ENCODE data around the gene IGF1R. TPM values are rescaled to one million over a fixed set of nuclear protein-coding genes. Genes with fewer than 3 reads are reported as not detected.
A peak's percentile ranks its signal among the peaks of the same experiment; 100 is the strongest.

IGF1R gene
- total RNA-seq, 4 donors from 2014 or later: 51.5 to 146 (median 89.6) TPM

DNA sequence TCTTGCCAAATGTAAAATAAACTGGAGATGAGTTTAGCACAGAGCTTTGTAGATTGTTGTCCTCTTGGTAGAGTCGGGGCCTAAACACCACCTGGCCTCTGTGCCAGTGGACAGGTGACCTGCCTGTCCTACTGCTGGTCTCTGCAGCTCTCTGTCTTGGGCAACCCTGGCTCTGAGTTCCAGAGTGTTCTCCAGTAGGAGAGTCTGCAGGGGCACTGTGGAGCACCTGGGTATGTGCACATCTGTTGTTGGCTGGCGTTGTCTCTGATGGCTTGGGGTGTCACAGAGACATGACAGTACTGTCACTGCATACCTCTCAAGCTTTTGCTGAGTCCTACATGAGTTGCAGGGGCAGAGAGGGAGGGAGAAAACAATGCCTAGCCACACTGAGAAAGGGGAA lies 112.6 kb downstream of the IGF1R start:
- no peak overlapping the region for H3K4me3 ChIP-seq (replicated peaks in 1 of 3)
- no peaks in the 10 kb centered on the region for H3K36me3 ChIP-seq
- WGBS, 2 donors: 98 to 100% methylated on average over 2 of the region's 2 CpGs
- DNase-seq: no peak
- no peaks in the 10 kb centered on the region for H3K9me3 ChIP-seq
- intact Hi-C loops (cut with DNase I): no loop called here
- H3K4me1 ChIP-seq: peaks cover 28 to 55% of the 10 kb centered on the region in 2 donors
- H3K27ac ChIP-seq: peak overlapping the region in 1 of 3 donors; percentile 45
- no peak for TF ChIP-seq CTCF (IDR thresholded peaks at IDR 0.05)
- no peak for TF ChIP-seq POLR2A (IDR thresholded peaks at IDR 0.05)
- H3K27me3 ChIP-seq: no peaks in the 10 kb centered on the region

- DNase-seq: no peak
These were observed 114.8 kb downstream of the IGF1R start for GRCh38 chr15:98763179-98763578.

GRCh38 chr15:98764291-98764690 lies 116.0 kb downstream of the IGF1R start:
- 92 to 94% methylated on average over 2 of the region's 2 CpGs for WGBS, 2 donors
- intact Hi-C loops (cut with DNase I): no loop called here
- peaks cover 28 to 41% of the 10 kb centered on the region in 2 donors for H3K4me1 ChIP-seq
- no peaks in the 10 kb centered on the region for H3K9me3 ChIP-seq
- TF ChIP-seq POLR2A (IDR thresholded peaks at IDR 0.05) (no peak), CTCF (IDR thresholded peaks at IDR 0.05) (no peak)
- H3K27ac ChIP-seq: peak overlapping the region in 2 of 3 donors; percentile 50 to 76
- H3K36me3 ChIP-seq: no peaks in the 10 kb centered on the region
- no peak overlapping the region for H3K4me3 ChIP-seq (replicated peaks in 1 of 3)
- no peaks in the 10 kb centered on the region for H3K27me3 ChIP-seq
- DNase-seq: no peak

More at GRCh38 chr15:98763179-98763578, 114.8 kb downstream of the IGF1R start:
- intact Hi-C loops (cut with DNase I): no loop called here
- H3K9me3 ChIP-seq: no peaks in the 10 kb centered on the region
- peak overlapping the region; percentile 29 to 76 (median 43) for H3K27ac ChIP-seq
- WGBS, 2 donors: 57 to 58% methylated on average over 4 of the region's 4 CpGs
- peaks cover 28 to 50% of the 10 kb centered on the region in 2 donors for H3K4me1 ChIP-seq
- TF ChIP-seq POLR2A (IDR thresholded peaks at IDR 0.05) (no peak), CTCF (IDR thresholded peaks at IDR 0.05) (no peak)
- no peaks in the 10 kb centered on the region for H3K27me3 ChIP-seq
- H3K36me3 ChIP-seq: no peaks in the 10 kb centered on the region
- H3K4me3 ChIP-seq (replicated peaks in 1 of 3): no peak overlapping the region

DNA sequence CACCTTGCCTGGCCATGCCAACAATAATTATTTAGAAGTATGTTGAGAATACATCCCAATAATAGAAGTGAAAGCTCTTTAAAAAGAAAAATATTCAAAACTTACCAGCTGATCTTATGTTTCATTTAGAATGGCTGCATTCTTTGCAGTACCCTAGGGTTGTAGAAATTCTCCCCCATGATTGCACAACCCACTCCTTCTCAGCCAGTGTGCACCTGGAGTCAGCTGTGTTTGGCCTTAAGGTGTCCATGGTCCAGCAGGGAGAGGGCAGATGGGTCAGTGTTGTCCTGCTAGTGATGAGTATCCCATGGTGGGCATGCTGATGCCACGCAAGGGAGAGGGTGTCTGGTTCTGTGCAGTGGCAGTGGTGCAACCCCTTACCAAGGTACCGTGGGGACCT lies 117.3 kb downstream of the IGF1R start:
- peaks cover 19 to 30% of the 10 kb centered on the region in 2 donors for H3K4me1 ChIP-seq
- no peaks in the 10 kb centered on the region for H3K27me3 ChIP-seq
- no peak for TF ChIP-seq CTCF (IDR thresholded peaks at IDR 0.05)
- no peak for TF ChIP-seq POLR2A (IDR thresholded peaks at IDR 0.05)
- no peaks in the 10 kb centered on the region for H3K36me3 ChIP-seq
- H3K4me3 ChIP-seq (replicated peaks in 1 of 3): no peak overlapping the region
- no peaks in the 10 kb centered on the region for H3K9me3 ChIP-seq
- no peak overlapping the region for H3K27ac ChIP-seq
- intact Hi-C loops (cut with DNase I): no loop called here
- 100% methylated on average over 1 to 2 of the region's 2 CpGs for WGBS, 2 donors
- DNase-seq: no peak

DNA sequence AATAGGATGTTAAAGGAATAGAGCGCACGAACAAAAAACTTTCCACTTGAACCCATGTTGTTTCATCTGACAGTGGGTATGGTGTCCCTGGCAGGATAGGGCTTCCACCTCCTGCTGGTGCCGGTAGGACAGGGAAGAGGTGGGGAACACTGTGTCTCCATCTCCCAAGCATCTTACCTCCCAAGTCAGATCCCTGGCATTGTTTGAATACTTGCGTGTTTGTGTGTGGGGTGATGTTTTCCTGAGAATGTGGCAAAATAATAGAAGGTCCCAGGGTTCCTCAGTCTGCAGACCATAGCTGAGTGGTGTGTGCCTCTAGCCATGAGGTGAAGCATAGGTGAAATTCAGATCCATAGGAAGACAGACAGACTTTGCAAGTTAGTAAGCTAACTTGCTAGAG lies 119.4 kb downstream of the IGF1R start:
- no peak for DNase-seq
- intact Hi-C loops (cut with DNase I): no loop called here
- no peak overlapping the region for H3K4me3 ChIP-seq (replicated peaks in 1 of 3)
- peaks cover 17 to 32% of the 10 kb centered on the region in 2 donors for H3K4me1 ChIP-seq
- TF ChIP-seq CTCF (IDR thresholded peaks at IDR 0.05): no peak
- no peak for TF ChIP-seq POLR2A (IDR thresholded peaks at IDR 0.05)
- WGBS, 2 donors: 91 to 94% methylated on average over 4 of the region's 4 CpGs
- no peaks in the 10 kb centered on the region for H3K9me3 ChIP-seq
- H3K27me3 ChIP-seq: no peaks in the 10 kb centered on the region
- no peaks in the 10 kb centered on the region for H3K36me3 ChIP-seq
- no peak overlapping the region for H3K27ac ChIP-seq
